A549 (cell line): ENCODE data around the gene UBE2R2. TPM values are rescaled to one million over a fixed set of nuclear protein-coding genes. Genes with fewer than 3 reads are reported as not detected.
A peak's percentile ranks its signal among the peaks of the same experiment; 100 is the strongest.

Experiments
- ATAC-seq, 2 experiments: fragments of 200-7000 bp in 1 of 2; fragments of >200 bp in 1 of 2; cut with Nextera tagmentation in 1 of 2; cut with Tn5 transposase in 1 of 2; 3 replicates each; pipeline versions ENCODE4 v1.8.0 to v1.9.1; 2018 to 2020; ENCODE audit warnings: mild to moderate bottlenecking in 1 of 2, moderate library complexity in 1 of 2
- CTCF ChIA-PET: fragments of 300-600 bp; sonication (Branson Sonifier 250); formaldehyde crosslinking; extraction: SDS; loops from one replicate; lab custom pipeline; 2021; ENCODE audit warnings: antibody characterized with exemption, inconsistent platforms; lab: Yijun Ruan, JAX
- POLR2A ChIA-PET: fragments of 350-600 bp; formaldehyde crosslinking; extraction: SDS; loops from one replicate; lab custom pipeline; 2021; ENCODE audit warnings: antibody characterized with exemption, inconsistent platforms; lab: Yijun Ruan, JAX
- DNase-seq, 2 experiments: peaks; one replicate each; pipeline versions ENCODE4 v3.0.0 to v3.0.0-alpha.2; 2011 to 2016; ENCODE audit warnings: low read depth in 1 of 2, low spot score in 1 of 2
- FAIRE-seq: peaks from 2 replicates; lab custom pipeline; 2011; peaks lifted over from hg19 to GRCh38; lab: Jason Lieb, UNC
- H3K27ac ChIP-seq, 2 experiments: fragments of >200 bp; sonication (Bioruptor Twin); formaldehyde crosslinking; 3 replicates each; pipeline ENCODE4 v1.5.1; 2016 to 2017
- H3K4me1 ChIP-seq: fragments of >200 bp; sonication (Bioruptor Twin); formaldehyde crosslinking; 3 replicates; pipeline ENCODE4 v1.6.1; 2016
- H3K4me2 ChIP-seq: fragments of >200 bp; sonication (Bioruptor Twin); formaldehyde crosslinking; 3 replicates; pipeline ENCODE4 v1.6.1; 2016
- H3K4me3 ChIP-seq: fragments of >200 bp; sonication (Bioruptor Twin); formaldehyde crosslinking; 3 replicates; pipeline ENCODE4 v1.5.1; 2016
- H3K9me3 ChIP-seq: fragments of >200 bp; sonication (Bioruptor Twin); formaldehyde crosslinking; 3 replicates; pipeline ENCODE4 v1.6.1; 2016
- CBX8 ChIP-seq: fragments of 200-600 bp; sonication (generic); IDR thresholded peaks from 2 replicates; pipeline ENCODE4 v1.6.1; 2016
- CHD4 ChIP-seq: fragments of 200-600 bp; sonication (generic); IDR thresholded peaks from 2 replicates; pipeline ENCODE4 v1.6.1; 2016; ENCODE audit warnings: antibody characterized with exemption, mild to moderate bottlenecking, borderline replicate concordance
- CTCF ChIP-seq: fragments of >200 bp; sonication (Bioruptor Twin); formaldehyde crosslinking; IDR thresholded peaks from 3 replicates; pipeline ENCODE4 v1.5.1; 2016
- E2F6 ChIP-seq: IDR thresholded peaks from 2 replicates; pipeline ENCODE4 v1.6.1; 2012; ENCODE audit warnings: low read depth, borderline replicate concordance
- EHF ChIP-seq: fragments of 250-450 bp; sonication (Bioruptor Pico); IDR thresholded peaks from 2 replicates; pipeline ENCODE4 v1.5.0; 2020; ENCODE audit warnings: mild to moderate bottlenecking
- FOSB ChIP-seq: fragments of 250-450 bp; sonication (Bioruptor Pico); IDR thresholded peaks from 2 replicates; pipeline ENCODE4 v1.5.0; 2020; ENCODE audit warnings: mild to moderate bottlenecking, moderate library complexity
- HMGXB4 ChIP-seq: fragments of 250-450 bp; sonication (Bioruptor Pico); IDR thresholded peaks from 2 replicates; pipeline ENCODE4 v1.5.0; 2021; ENCODE audit warnings: mild to moderate bottlenecking, moderate library complexity, borderline replicate concordance
- JUNB ChIP-seq: fragments of >200 bp; sonication (Bioruptor Twin); formaldehyde crosslinking; IDR thresholded peaks from 2 replicates; pipeline ENCODE4 v1.6.1; 2016
- KDM5A ChIP-seq: fragments of 200-600 bp; sonication (generic); IDR thresholded peaks from 2 replicates; pipeline ENCODE4 v1.6.1; 2016; ENCODE audit warnings: antibody characterized with exemption, mild to moderate bottlenecking
- MAFK ChIP-seq: fragments of 450-650 bp; IDR thresholded peaks from 2 replicates; pipeline ENCODE4 v1.6.1; 2014; ENCODE audit not compliant: partially characterized antibody
- MAZ ChIP-seq: fragments of 150-350 bp; IDR thresholded peaks from 2 replicates; pipeline ENCODE4 v1.6.1; 2014; ENCODE audit warnings: antibody characterized with exemption, low read depth, low read length, borderline replicate concordance
- NPAS2 ChIP-seq: fragments of 250-450 bp; sonication (Bioruptor Pico); IDR thresholded peaks from 2 replicates; pipeline ENCODE4 v1.8.0; 2022; ENCODE audit warnings: mild to moderate bottlenecking, moderate library complexity, borderline replicate concordance
- NR3C1 ChIP-seq: fragments of >200 bp; sonication (Bioruptor Twin); formaldehyde crosslinking; IDR thresholded peaks from 3 replicates; pipeline ENCODE4 v1.6.1; 2017
- PBX3 ChIP-seq: IDR thresholded peaks from 2 replicates; pipeline ENCODE4 v1.6.1; 2012
- PHF8 ChIP-seq: fragments of 200-600 bp; sonication (generic); IDR thresholded peaks from 2 replicates; pipeline ENCODE4 v1.6.1; 2016; ENCODE audit warnings: low read depth, mild to moderate bottlenecking, antibody characterized with exemption, moderate library complexity, borderline replicate concordance
- POLR2AphosphoS2 ChIP-seq: conservative IDR thresholded peaks from 2 replicates; pipeline ENCODE4 v1.6.1; 2012; ENCODE audit warnings: low read length, improper control_type of control experiment, inconsistent platforms
- RCOR1 ChIP-seq: fragments of 150-350 bp; IDR thresholded peaks from 2 replicates; pipeline ENCODE4 v1.6.1; 2014; ENCODE audit warnings: antibody characterized with exemption, low read length, low read depth
- RNF2 ChIP-seq: fragments of 200-600 bp; sonication (generic); IDR thresholded peaks from 2 replicates; pipeline ENCODE4 v1.6.1; 2016; ENCODE audit warnings: low read depth, mild to moderate bottlenecking, antibody characterized with exemption, moderate library complexity, borderline replicate concordance
- SMC3 ChIP-seq: fragments of >200 bp; sonication (Bioruptor Twin); formaldehyde crosslinking; IDR thresholded peaks from 3 replicates; pipeline ENCODE4 v1.6.1; 2018; ENCODE audit warnings: inconsistent platforms
- WGBS: methylation state at CpG from one replicate; pipeline ENCODE4 v1.1.6; 2017; ENCODE audit errors: missing lambda C conversion rate; 5-methylcytosine and 5-hydroxymethylcytosine counted together
- polyA plus RNA-seq, 4 experiments: library from polyadenylated mRNA; depleted of rRNA in 3 of 4; stranded (reverse); fragments of >200 nt; fragmentation: RNase III in 1 of 4; extraction: RNeasy Plus Mini Kit Qiagen cat#74134 plus additional on column Dnase treatment in 1 of 4; gene quantifications; 2 replicates in 3 of 4; 3 replicates in 1 of 4; pipeline ENCODE4 v1.2.3, GENCODE V29; 2011 to 2017

UBE2R2 gene
- polyA plus RNA-seq, 2 of the 4 experiments (the other 2 are of a cell fraction), result 41.2 to 48.1 TPM

- H3K27ac ChIP-seq, result no peak overlapping the region
- ChIA-PET CTCF (interaction anchor here (0.6 kb wide), 1 partner anchor 144 kb away, joined by 3 read pairs; no protein-coding TSS in a partner anchor), POLR2A (interaction anchor here (0.5 kb wide), 1 partner anchor 298 kb away, joined by 4 read pairs; no protein-coding TSS in a partner anchor)
- H3K4me2 ChIP-seq, result no peak overlapping the region; the same call in 2 of the 3 replicates
- 89% methylated on average over 3 of the region's 3 CpGs for WGBS
- FAIRE-seq, result no peak
- H3K4me3 ChIP-seq, result no peak overlapping the region
- no peak for TF ChIP-seq EHF (CRISPR knock-in tag)
- no peak for TF ChIP-seq JUNB
- TF ChIP-seq NR3C1, result no peak
- TF ChIP-seq CHD4, result no peak
- TF ChIP-seq E2F6, result no peak
- no peak for TF ChIP-seq PHF8
- TF ChIP-seq KDM5A, result no peak
- TF ChIP-seq SMC3, result no peak
- no peak for TF ChIP-seq PBX3
- TF ChIP-seq MAZ, result no peak
- no peak for TF ChIP-seq NPAS2 (CRISPR knock-in tag)
- TF ChIP-seq CBX8, result no peak
- peak; percentile 12 to 22; a peak in 3 of 6 replicates for ATAC-seq
- DNase-seq, result no peak
- no peaks in the 10 kb centered on the region for H3K9me3 ChIP-seq
- H3K4me1 ChIP-seq, result peaks cover 9% of the 10 kb centered on the region; the same call in 2 of the 3 replicates
Observed at GRCh38 chr9:33931326-33931725, 114.4 kb downstream of the UBE2R2 start.

GRCh38 chr9:33932078-33932807 is 115.3 kb downstream of the UBE2R2 start:
- ChIA-PET POLR2A (no interaction called here), CTCF (interaction anchor here (0.6 to 9.2 kb wide), 5 partner anchors 10 to 142 kb away, joined by 3 to 117 read pairs (median 8); no protein-coding TSS in a partner anchor)
- no peak overlapping the region; the same call in 2 of the 3 replicates for H3K4me2 ChIP-seq
- peaks cover 9% of the 10 kb centered on the region; the same call in 2 of the 3 replicates for H3K4me1 ChIP-seq
- no peaks in the 10 kb centered on the region for H3K9me3 ChIP-seq
- no peak for FAIRE-seq
- peak in 1 of 2 experiments; percentile 7; a peak in 2 of 6 replicates for ATAC-seq
- no peak overlapping the region; a peak in 1 of 6 replicates for H3K27ac ChIP-seq
- DNase-seq, result no peak
- TF ChIP-seq NR3C1, result no peak
- no peak for TF ChIP-seq HMGXB4
- no peak for TF ChIP-seq RNF2
- TF ChIP-seq RCOR1, result no peak
- TF ChIP-seq CTCF, result no peak
- TF ChIP-seq FOSB, result no peak
- no peak for TF ChIP-seq POLR2AphosphoS2
- TF ChIP-seq MAFK, result no peak
- WGBS, result 88% methylated on average over 20 of the region's 20 CpGs
- H3K4me3 ChIP-seq, result no peak overlapping the region
